Suprapubic skin (tissue), 3 donors: Measurements from ENCODE around the gene AKT1.

Experiments
- CTCF ChIP-seq, 2 donors: fragments of 200-600 bp in 1 of 2; fragments of 450-650 bp in 1 of 2; sonication (generic) in 1 of 2; IDR thresholded peaks; one replicate each; pipeline ENCODE4 v1.5.1; 2016 to 2019; ENCODE audit warnings: antibody characterized with exemption in 2 of 2, mild to moderate bottlenecking in 1 of 2, moderate library complexity in 1 of 2
- POLR2A ChIP-seq, 2 donors: fragments of 450-650 bp; IDR thresholded peaks; one replicate each; pipeline ENCODE4 v1.6.1; 2017; ENCODE audit warnings: antibody characterized with exemption in 2 of 2, mild to moderate bottlenecking in 2 of 2, moderate library complexity in 2 of 2

- TF ChIP-seq CTCF (IDR thresholded peaks at IDR 0.05): no peak
- TF ChIP-seq POLR2A (IDR thresholded peaks at IDR 0.05): no peak
These were observed 54.3 kb downstream of the AKT1 start for GRCh38 chr14:104741108-104741802.
